OCI-LY1 (cell line): ENCODE data around the gene EML1.

Experiments
- H2AFZ ChIP-seq: fragments of 200-600 bp; sonication (generic), shearing (Covaris generic); 2 replicates; pipeline ENCODE4 v1.6.0; 2014; ENCODE audit warnings: antibody characterized with exemption, mild to moderate bottlenecking, low read length
- H3F3A ChIP-seq: fragments of 200-600 bp; sonication (generic), shearing (Covaris generic); 2 replicates; pipeline ENCODE4 v1.6.0; 2014; ENCODE audit warnings: mild to moderate bottlenecking, antibody characterized with exemption, low read length, moderate library complexity; ENCODE audit not compliant: insufficient read depth
- H3K27ac ChIP-seq: fragments of 200-600 bp; sonication (generic); 2 replicates; pipeline ENCODE4 v1.5.1; 2014; ENCODE audit warnings: low read length, mixed run types, mild to moderate bottlenecking, low read depth; ENCODE audit not compliant: poor library complexity, severe bottlenecking
- H3K27me3 ChIP-seq: fragments of 200-600 bp; sonication (generic); 2 replicates; pipeline ENCODE4 v1.6.0; 2014; ENCODE audit warnings: antibody characterized with exemption, mild to moderate bottlenecking, low read length, moderate library complexity; ENCODE audit not compliant: insufficient read depth
- H3K36me3 ChIP-seq: fragments of 200-600 bp; sonication (generic); 2 replicates; pipeline ENCODE4 v1.6.1; 2014; ENCODE audit warnings: mild to moderate bottlenecking, antibody characterized with exemption, low read length, moderate library complexity, mixed read lengths; ENCODE audit not compliant: insufficient read depth
- H3K4me1 ChIP-seq: fragments of 200-600 bp; sonication (generic); 2 replicates; pipeline ENCODE4 v1.5.1; 2014; ENCODE audit warnings: mild to moderate bottlenecking, low read length, moderate library complexity; ENCODE audit not compliant: insufficient read depth, severe bottlenecking
- H3K4me2 ChIP-seq: fragments of 200-600 bp; sonication (generic), shearing (Covaris generic); 2 replicates; pipeline ENCODE4 v1.6.1; 2014; ENCODE audit warnings: low read length
- H3K4me3 ChIP-seq: fragments of 200-600 bp; sonication (generic); 2 replicates; pipeline ENCODE4 v1.5.1; 2014; ENCODE audit warnings: low read length, low read depth, mild to moderate bottlenecking, mixed read lengths; ENCODE audit not compliant: poor library complexity, severe bottlenecking
- H3K79me2 ChIP-seq: fragments of 200-600 bp; shearing (Covaris generic); 2 replicates; pipeline ENCODE4 v1.6.1; 2016; ENCODE audit warnings: mixed run types, low read length, mixed read lengths; ENCODE audit not compliant: insufficient read depth
- H3K9ac ChIP-seq: fragments of 200-600 bp; sonication (generic), shearing (Covaris generic); 2 replicates; pipeline ENCODE4 v1.6.1; 2014; ENCODE audit warnings: mild to moderate bottlenecking, low read length, mixed read lengths
- H3K9me2 ChIP-seq: fragments of 200-600 bp; sonication (generic), shearing (Covaris generic); 2 replicates; pipeline ENCODE4 v1.6.1; 2014; ENCODE audit warnings: low read depth, mild to moderate bottlenecking, low read length, mixed read lengths
- H3K9me3 ChIP-seq: fragments of 200-600 bp; shearing (Covaris generic); 2 replicates; pipeline ENCODE4 v1.6.1; 2014; ENCODE audit warnings: low read length, mixed read lengths
- H4K20me1 ChIP-seq: fragments of 200-600 bp; sonication (generic), shearing (Covaris generic); 2 replicates; pipeline ENCODE4 v1.6.0; 2016; ENCODE audit warnings: mild to moderate bottlenecking, low read length; ENCODE audit not compliant: insufficient read depth
- CTCF ChIP-seq: fragments of 200-600 bp; sonication (generic), shearing (Covaris generic); IDR thresholded peaks from 2 replicates; pipeline ENCODE4 v1.5.1; 2017; ENCODE audit warnings: mild to moderate bottlenecking, antibody characterized with exemption, low read length, moderate library complexity, mixed read lengths
- EZH2 ChIP-seq: fragments of 200-600 bp; sonication (generic), shearing (Covaris generic); IDR thresholded peaks from 2 replicates; pipeline ENCODE4 v1.8.0; 2017; ENCODE audit warnings: borderline replicate concordance, mixed run types, mild to moderate bottlenecking, antibody characterized with exemption, low read length, moderate library complexity, mixed read lengths

The EML1 gene

GRCh38 chr14:99969673-99970322, 176.6 kb downstream of the EML1 start:
- Histone ChIP-seq H2AFZ (no peak overlapping the region), H3K27ac (no peak overlapping the region), H3K4me2 (no peak overlapping the region), H3K9me3 (no peaks in the 10 kb centered on the region), H3K36me3 (no peaks in the 10 kb centered on the region), H3K9me2 (no peaks in the 10 kb centered on the region), H4K20me1 (no peaks in the 10 kb centered on the region), H3K79me2 (no peaks in the 10 kb centered on the region), H3K4me3 (no peak overlapping the region), H3K9ac (no peak overlapping the region), H3K4me1 (no peaks in the 10 kb centered on the region), H3K27me3 (no peaks in the 10 kb centered on the region), H3F3A (no peaks in the 10 kb centered on the region)
- no peak for TF ChIP-seq EZH2
- TF ChIP-seq CTCF: no peak

- Histone ChIP-seq H3K9ac (no peak overlapping the region), H3K27me3 (no peaks in the 10 kb centered on the region), H3K4me2 (no peak overlapping the region), H3K79me2 (no peaks in the 10 kb centered on the region), H3K27ac (no peak overlapping the region), H4K20me1 (no peaks in the 10 kb centered on the region), H3K9me3 (no peaks in the 10 kb centered on the region), H3K36me3 (no peaks in the 10 kb centered on the region), H3K4me1 (no peaks in the 10 kb centered on the region), H2AFZ (no peak overlapping the region), H3K4me3 (no peak overlapping the region), H3K9me2 (no peaks in the 10 kb centered on the region), H3F3A (no peaks in the 10 kb centered on the region)
- TF ChIP-seq CTCF (no peak), EZH2 (no peak)
These were observed 178.1 kb downstream of the EML1 start for GRCh38 chr14:99971087-99971940.

DNA sequence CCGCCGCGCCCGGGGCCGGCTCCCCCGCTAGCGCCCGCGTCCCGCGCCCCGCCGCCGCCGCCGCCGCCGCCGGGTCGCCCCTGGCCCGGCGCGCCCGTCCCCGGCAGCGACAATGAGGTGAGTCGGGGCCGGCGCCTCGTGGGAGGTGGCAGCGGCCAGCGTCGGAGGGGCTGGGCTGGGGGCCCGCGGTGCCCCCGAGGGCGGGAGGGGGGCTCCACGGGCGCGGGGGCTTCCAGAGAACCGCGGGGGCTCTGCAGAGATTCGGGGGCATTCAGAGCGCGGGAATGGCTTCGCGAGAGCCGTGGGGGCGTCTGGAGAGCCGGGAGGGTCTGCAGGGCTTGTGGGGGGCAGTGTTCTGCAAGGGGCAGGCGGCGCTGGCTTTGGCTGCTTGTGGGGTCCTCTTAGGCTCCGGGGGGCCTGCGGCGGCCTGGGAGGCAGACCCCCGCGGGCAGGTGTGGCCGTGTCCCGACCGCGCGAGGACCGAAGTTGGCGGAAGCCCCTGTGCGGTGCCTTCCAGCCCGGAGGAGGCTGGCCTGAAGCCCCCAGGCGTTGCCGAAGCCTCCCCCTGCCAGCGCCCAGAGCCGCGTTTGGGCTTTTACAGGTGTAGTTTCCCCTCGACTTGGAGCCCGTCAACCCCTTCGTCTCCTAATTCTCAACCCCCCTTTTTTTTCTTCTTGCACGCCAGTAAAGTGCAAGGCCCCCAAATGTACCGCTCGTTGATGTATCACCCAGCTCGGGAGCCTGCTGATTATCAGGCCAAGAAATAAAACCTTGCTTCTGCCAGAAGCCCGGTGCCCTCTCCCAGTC, 178.9 kb downstream of the EML1 start:
- no peaks in the 10 kb centered on the region for H4K20me1 ChIP-seq
- H3K4me1 ChIP-seq: no peaks in the 10 kb centered on the region
- H3K36me3 ChIP-seq: no peaks in the 10 kb centered on the region
- TF ChIP-seq CTCF (no peak), EZH2 (no peak)
- no peaks in the 10 kb centered on the region for H3F3A ChIP-seq
- no peaks in the 10 kb centered on the region for H3K9me3 ChIP-seq
- no peaks in the 10 kb centered on the region for H3K9me2 ChIP-seq
- no peak overlapping the region for H3K4me3 ChIP-seq
- H3K27me3 ChIP-seq: no peaks in the 10 kb centered on the region
- no peaks in the 10 kb centered on the region for H3K79me2 ChIP-seq
- no peak overlapping the region for H2AFZ ChIP-seq
- no peak overlapping the region for H3K27ac ChIP-seq
- no peak overlapping the region for H3K4me2 ChIP-seq
- no peak overlapping the region for H3K9ac ChIP-seq
